Measurements from ENCODE around the gene ANKRD30B. TPM values are rescaled to one million over a fixed set of nuclear protein-coding genes. Genes with fewer than 3 reads are reported as not detected.
"Not testable (repeated sequence)": the region's sequence is repeated elsewhere in the genome, so short reads cannot be mapped to it uniquely, and the experiment has no call there.

Gene ANKRD30B
- total RNA-seq, 1 experiment from 2014 or later, result not detected

- H3K9me3 Mint-ChIP-seq (ENCODE audit: unreplicated experiment); intact Hi-C loops (cut with micrococcal nuclease); H3K27me3 Mint-ChIP-seq (ENCODE audit: insufficient read depth, unreplicated experiment); H3K4me3 Mint-ChIP-seq (ENCODE audit: unreplicated experiment); H3K27ac Mint-ChIP-seq (ENCODE audit: low read depth, unreplicated experiment); H3K36me3 Mint-ChIP-seq (ENCODE audit: insufficient read depth, unreplicated experiment); H3K4me1 Mint-ChIP-seq (ENCODE audit: insufficient read depth, unreplicated experiment); CTCF ChIA-PET; BruUV-seq (replicated peaks); POLR2A ChIA-PET: not testable (repeated sequence)
- peak; percentile 13 for DNase-seq (ENCODE audit: unreplicated experiment)
- TF ChIP-seq, protein P1, sequence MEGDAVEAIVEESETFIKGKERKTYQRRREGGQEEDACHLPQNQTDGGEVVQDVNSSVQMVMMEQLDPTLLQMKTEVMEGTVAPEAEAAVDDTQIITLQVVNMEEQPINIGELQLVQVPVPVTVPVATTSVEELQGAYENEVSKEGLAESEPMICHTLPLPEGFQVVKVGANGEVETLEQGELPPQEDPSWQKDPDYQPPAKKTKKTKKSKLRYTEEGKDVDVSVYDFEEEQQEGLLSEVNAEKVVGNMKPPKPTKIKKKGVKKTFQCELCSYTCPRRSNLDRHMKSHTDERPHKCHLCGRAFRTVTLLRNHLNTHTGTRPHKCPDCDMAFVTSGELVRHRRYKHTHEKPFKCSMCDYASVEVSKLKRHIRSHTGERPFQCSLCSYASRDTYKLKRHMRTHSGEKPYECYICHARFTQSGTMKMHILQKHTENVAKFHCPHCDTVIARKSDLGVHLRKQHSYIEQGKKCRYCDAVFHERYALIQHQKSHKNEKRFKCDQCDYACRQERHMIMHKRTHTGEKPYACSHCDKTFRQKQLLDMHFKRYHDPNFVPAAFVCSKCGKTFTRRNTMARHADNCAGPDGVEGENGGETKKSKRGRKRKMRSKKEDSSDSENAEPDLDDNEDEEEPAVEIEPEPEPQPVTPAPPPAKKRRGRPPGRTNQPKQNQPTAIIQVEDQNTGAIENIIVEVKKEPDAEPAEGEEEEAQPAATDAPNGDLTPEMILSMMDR (IDR thresholded peaks at IDR 0.05; ENCODE audit: unreplicated experiment), result peak; percentile 28
Measured at GRCh38 chr18:14868825-14869224, 120.9 kb downstream of the ANKRD30B start.

DNA sequence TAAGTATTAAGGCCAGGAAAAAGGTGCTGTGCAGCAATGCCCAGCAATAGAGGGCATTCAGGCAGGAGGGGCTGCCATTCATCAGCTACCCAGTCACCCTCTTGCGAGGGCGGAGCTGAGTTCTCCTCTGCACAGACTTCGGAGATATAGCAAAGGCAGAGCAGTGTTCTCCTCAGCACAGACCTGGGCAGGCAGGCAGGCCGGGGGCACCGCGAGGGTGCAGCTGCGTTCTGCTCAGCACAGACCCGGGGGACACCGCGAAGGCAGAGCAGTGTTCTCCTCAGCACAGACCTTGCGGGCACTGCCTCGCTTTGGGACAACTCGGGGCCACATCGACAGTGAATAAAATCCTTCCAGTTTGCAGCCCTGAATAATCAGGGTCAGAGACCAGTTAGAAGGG lies 130.9 kb downstream of the ANKRD30B start:
- CTCF ChIA-PET; BruUV-seq (replicated peaks); POLR2A ChIA-PET: not testable (repeated sequence)

GRCh38 chr18:14900435-14900834 lies 152.5 kb downstream of the ANKRD30B start:
- H3K4me1 Mint-ChIP-seq (ENCODE audit: insufficient read depth, unreplicated experiment), result no peaks in the 10 kb centered on the region
- H3K36me3 Mint-ChIP-seq (ENCODE audit: insufficient read depth, unreplicated experiment), result no peaks in the 10 kb centered on the region
- TF ChIP-seq, protein P1 (IDR thresholded peaks at IDR 0.05; ENCODE audit: unreplicated experiment), result no peak
- POLR2A ChIA-PET, result no interaction called here
- no peaks in the 10 kb centered on the region for H3K27me3 Mint-ChIP-seq (ENCODE audit: insufficient read depth, unreplicated experiment)
- no peak for DNase-seq (ENCODE audit: unreplicated experiment)
- CTCF ChIA-PET, result no interaction called here
- BruUV-seq (replicated peaks), result no TSS peak
- H3K9me3 Mint-ChIP-seq (ENCODE audit: unreplicated experiment), result peaks cover 7% of the 10 kb centered on the region
- no peak overlapping the region for H3K27ac Mint-ChIP-seq (ENCODE audit: low read depth, unreplicated experiment)
- H3K4me3 Mint-ChIP-seq (ENCODE audit: unreplicated experiment), result no peak overlapping the region
- intact Hi-C loops (cut with micrococcal nuclease), result no loop called here

More for the DNA sequence above, 130.9 kb downstream of the ANKRD30B start:
- intact Hi-C loops (cut with micrococcal nuclease); H3K4me3 Mint-ChIP-seq (ENCODE audit: unreplicated experiment); H3K9me3 Mint-ChIP-seq (ENCODE audit: unreplicated experiment); DNase-seq (ENCODE audit: unreplicated experiment); H3K27ac Mint-ChIP-seq (ENCODE audit: low read depth, unreplicated experiment); H3K36me3 Mint-ChIP-seq (ENCODE audit: insufficient read depth, unreplicated experiment); H3K4me1 Mint-ChIP-seq (ENCODE audit: insufficient read depth, unreplicated experiment); H3K27me3 Mint-ChIP-seq (ENCODE audit: insufficient read depth, unreplicated experiment): not testable (repeated sequence)

Small RNA genes lying within 50 kb of the gene (microRNA-seq; reads per million reads assigned to microRNA genes)
- not detected for gene MIR3156-2

Other genes with a start within 250 kb of the ANKRD30B start
- gene POTEC, start 204.6 kb upstream of the ANKRD30B start, total RNA-seq (2022), result not detected in 2 replicates